HEK293 (cell line): ENCODE results near the gene TEX38.
A peak's percentile ranks its signal among the peaks of the same experiment; 100 is the strongest.

Experiments
- CTCF ChIA-PET: fragments of 350-600 bp; formaldehyde crosslinking; extraction: SDS; loops from one replicate; lab custom pipeline; 2021; ENCODE audit warnings: antibody characterized with exemption; lab: Yijun Ruan, JAX
- POLR2A ChIA-PET: fragments of 300-600 bp; formaldehyde crosslinking; extraction: SDS; loops from one replicate; lab custom pipeline; 2020; ENCODE audit warnings: antibody characterized with exemption, inconsistent platforms; lab: Yijun Ruan, JAX
- H3K27ac ChIP-seq: fragments of 200-500 bp; sonication (Bioruptor generic); 2 replicates; pipeline ENCODE4 v1.5.1; 2014; ENCODE audit warnings: low read depth, low read length, control low read depth, inconsistent platforms; ENCODE audit errors: extremely low read depth
- H3K36me3 ChIP-seq, 2 experiments: fragments of 200-500 bp in 1 of 2; sonication (Bioruptor generic) in 1 of 2; 1 replicate in 1 of 2; 2 replicates in 1 of 2; pipeline ENCODE4 v1.5.1; 2014 to 2017; ENCODE audit warnings: inconsistent platforms in 2 of 2, low read length in 2 of 2; ENCODE audit not compliant: control insufficient read depth in 2 of 2, insufficient read depth in 1 of 2
- H3K4me1 ChIP-seq: fragments of 200-500 bp; sonication (Bioruptor generic); 2 replicates; pipeline ENCODE4 v1.5.1; 2014; ENCODE audit warnings: mild to moderate bottlenecking, low read length, inconsistent platforms; ENCODE audit not compliant: control insufficient read depth, insufficient read depth
- H3K4me3 ChIP-seq: 2 replicates; pipeline ENCODE4 v1.5.1; 2011; ENCODE audit warnings: low read depth, mild to moderate bottlenecking, control low read depth, low read length, moderate library complexity
- H3K9me3 ChIP-seq: fragments of 200-500 bp; sonication (Bioruptor generic); 2 replicates; pipeline ENCODE4 v1.5.1; 2014; ENCODE audit warnings: low read depth, low read length, inconsistent platforms; ENCODE audit not compliant: control insufficient read depth, insufficient read depth
- FEZF1 ChIP-seq: fragments of 450-650 bp; formaldehyde crosslinking; IDR thresholded peaks from 2 replicates; pipeline ENCODE4 v1.5.1; 2016; ENCODE audit warnings: missing biosample characterization, missing genetic modification characterization
- OSR2 ChIP-seq: fragments of 450-650 bp; formaldehyde crosslinking; IDR thresholded peaks from 2 replicates; pipeline ENCODE4 v1.5.1; 2016; ENCODE audit warnings: missing biosample characterization, missing genetic modification characterization
- SCRT1 ChIP-seq: fragments of 450-650 bp; formaldehyde crosslinking; IDR thresholded peaks from 2 replicates; pipeline ENCODE4 v1.5.1; 2016; ENCODE audit warnings: missing biosample characterization, missing genetic modification characterization, borderline replicate concordance
- ZBTB1 ChIP-seq: fragments of 450-650 bp; formaldehyde crosslinking; IDR thresholded peaks from 2 replicates; pipeline ENCODE4 v1.5.1; 2016; ENCODE audit warnings: missing biosample characterization, missing genetic modification characterization
- ZBTB7A ChIP-seq: fragments of 450-650 bp; formaldehyde crosslinking; IDR thresholded peaks from 2 replicates; pipeline ENCODE4 v1.5.1; 2016; ENCODE audit warnings: low read depth, missing biosample characterization, missing genetic modification characterization
- ZNF10 ChIP-seq: fragments of 450-650 bp; formaldehyde crosslinking; IDR thresholded peaks from 2 replicates; pipeline ENCODE4 v1.5.1; 2017; ENCODE audit warnings: missing biosample characterization, missing genetic modification characterization
- ZNF138 ChIP-seq: fragments of 450-650 bp; formaldehyde crosslinking; IDR thresholded peaks from 2 replicates; pipeline ENCODE4 v1.5.1; 2016; ENCODE audit warnings: missing biosample characterization, missing genetic modification characterization, borderline replicate concordance
- ZNF211 ChIP-seq: fragments of 450-650 bp; formaldehyde crosslinking; IDR thresholded peaks from 2 replicates; pipeline ENCODE4 v1.5.1; 2016; ENCODE audit warnings: low read depth, missing biosample characterization, missing genetic modification characterization
- ZNF221 ChIP-seq: fragments of 450-650 bp; formaldehyde crosslinking; IDR thresholded peaks from 2 replicates; pipeline ENCODE4 v1.5.1; 2017; ENCODE audit warnings: missing biosample characterization, missing genetic modification characterization, borderline replicate concordance
- ZNF350 ChIP-seq: fragments of 450-650 bp; formaldehyde crosslinking; IDR thresholded peaks from 2 replicates; pipeline ENCODE4 v1.5.0; 2017; ENCODE audit warnings: missing biosample characterization, mild to moderate bottlenecking, missing genetic modification characterization
- ZNF621 ChIP-seq: fragments of 450-650 bp; formaldehyde crosslinking; IDR thresholded peaks from 2 replicates; pipeline ENCODE4 v1.5.1; 2017; ENCODE audit warnings: missing biosample characterization, missing genetic modification characterization
- ZNF629 ChIP-seq: fragments of 450-650 bp; formaldehyde crosslinking; IDR thresholded peaks from 2 replicates; pipeline ENCODE4 v1.5.1; 2017; ENCODE audit warnings: missing biosample characterization, missing genetic modification characterization
- ZNF639 ChIP-seq: fragments of 450-650 bp; formaldehyde crosslinking; IDR thresholded peaks from 2 replicates; pipeline ENCODE4 v1.5.1; 2016; ENCODE audit warnings: missing biosample characterization, missing genetic modification characterization
- ZNF837 ChIP-seq: fragments of 450-650 bp; formaldehyde crosslinking; IDR thresholded peaks from 2 replicates; pipeline ENCODE4 v1.5.1; 2016; ENCODE audit warnings: missing biosample characterization, missing genetic modification characterization
- ZSCAN16 ChIP-seq: fragments of 450-650 bp; formaldehyde crosslinking; IDR thresholded peaks from 2 replicates; pipeline ENCODE4 v1.5.1; 2016; ENCODE audit warnings: missing biosample characterization, missing genetic modification characterization
- ZSCAN30 ChIP-seq: fragments of 450-650 bp; IDR thresholded peaks from 2 replicates; pipeline ENCODE4 v1.5.1; 2018; ENCODE audit warnings: missing biosample characterization, mild to moderate bottlenecking, missing genetic modification characterization, moderate library complexity
- TF ChIP-seq, protein P1 (sequence below): fragments of 450-650 bp; formaldehyde crosslinking; IDR thresholded peaks from 2 replicates; pipeline ENCODE4 v1.5.1; 2017; ENCODE audit warnings: missing biosample characterization, missing genetic modification characterization
- TF ChIP-seq, protein P2 (sequence below): fragments of 450-650 bp; formaldehyde crosslinking; IDR thresholded peaks from 2 replicates; pipeline ENCODE4 v1.5.1; 2016; ENCODE audit warnings: missing biosample characterization, missing genetic modification characterization, borderline replicate concordance
- TF ChIP-seq, protein P3 (sequence below): fragments of 450-650 bp; formaldehyde crosslinking; IDR thresholded peaks from 2 replicates; pipeline ENCODE4; 2016; ENCODE audit warnings: missing biosample characterization, missing genetic modification characterization

TEX38 gene

GRCh38 chr1:46653405-46653958 is 18.2 kb upstream of the TEX38 start (continued):
- TF ChIP-seq, protein P1, sequence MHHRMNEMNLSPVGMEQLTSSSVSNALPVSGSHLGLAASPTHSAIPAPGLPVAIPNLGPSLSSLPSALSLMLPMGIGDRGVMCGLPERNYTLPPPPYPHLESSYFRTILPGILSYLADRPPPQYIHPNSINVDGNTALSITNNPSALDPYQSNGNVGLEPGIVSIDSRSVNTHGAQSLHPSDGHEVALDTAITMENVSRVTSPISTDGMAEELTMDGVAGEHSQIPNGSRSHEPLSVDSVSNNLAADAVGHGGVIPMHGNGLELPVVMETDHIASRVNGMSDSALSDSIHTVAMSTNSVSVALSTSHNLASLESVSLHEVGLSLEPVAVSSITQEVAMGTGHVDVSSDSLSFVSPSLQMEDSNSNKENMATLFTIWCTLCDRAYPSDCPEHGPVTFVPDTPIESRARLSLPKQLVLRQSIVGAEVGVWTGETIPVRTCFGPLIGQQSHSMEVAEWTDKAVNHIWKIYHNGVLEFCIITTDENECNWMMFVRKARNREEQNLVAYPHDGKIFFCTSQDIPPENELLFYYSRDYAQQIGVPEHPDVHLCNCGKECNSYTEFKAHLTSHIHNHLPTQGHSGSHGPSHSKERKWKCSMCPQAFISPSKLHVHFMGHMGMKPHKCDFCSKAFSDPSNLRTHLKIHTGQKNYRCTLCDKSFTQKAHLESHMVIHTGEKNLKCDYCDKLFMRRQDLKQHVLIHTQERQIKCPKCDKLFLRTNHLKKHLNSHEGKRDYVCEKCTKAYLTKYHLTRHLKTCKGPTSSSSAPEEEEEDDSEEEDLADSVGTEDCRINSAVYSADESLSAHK, result peak; percentile 69; the same call in 1 of the 2 replicates
- peak; percentile 89 for TF ChIP-seq FEZF1
- TF ChIP-seq ZNF10, result no peak
- TF ChIP-seq OSR2, result peak; percentile 63
- TF ChIP-seq ZBTB1, result no peak
- TF ChIP-seq ZSCAN30 (tag by site-specific recombination), result 0 out of 2 replicates have a peak, but pooled peaks have one; percentile 33
- no peak for TF ChIP-seq ZNF211 (tag by site-specific recombination)
- TF ChIP-seq ZNF629, result no peak
- TF ChIP-seq, all 188 proteins: peak for 9

GRCh38 chr1:46654012-46654411 is 17.6 kb upstream of the TEX38 start:
- Histone ChIP-seq H3K36me3 (peaks cover 30 to 87% of the 10 kb centered on the region in 2 experiments), H3K9me3 (no peaks in the 10 kb centered on the region), H3K4me1 (no peaks in the 10 kb centered on the region), H3K27ac (no peak overlapping the region), H3K4me3 (no peak overlapping the region)
- CTCF ChIA-PET, result interaction anchor here (0.6 kb wide), 2 partner anchors 31 to 211 kb away, joined by 3 to 10 read pairs; no protein-coding TSS in a partner anchor
- POLR2A ChIA-PET, result interaction anchor here (0.9 kb wide), 1 partner anchor 13 kb away, joined by 3 read pairs; the partner anchor contains the start of gene ATPAF1
- TF ChIP-seq ZNF350, result no peak
- TF ChIP-seq SCRT1, result no peak
- no peak for TF ChIP-seq ZNF138 (tag by site-specific recombination)
- TF ChIP-seq ZNF639 (tag by site-specific recombination), result no peak
- no peak for TF ChIP-seq ZNF621 (tag by site-specific recombination)
- TF ChIP-seq ZNF221 (tag by site-specific recombination), result no peak
- TF ChIP-seq ZBTB7A (tag by site-specific recombination), result no peak
- no peak for TF ChIP-seq ZNF837 (tag by site-specific recombination)
- TF ChIP-seq, protein P2, sequence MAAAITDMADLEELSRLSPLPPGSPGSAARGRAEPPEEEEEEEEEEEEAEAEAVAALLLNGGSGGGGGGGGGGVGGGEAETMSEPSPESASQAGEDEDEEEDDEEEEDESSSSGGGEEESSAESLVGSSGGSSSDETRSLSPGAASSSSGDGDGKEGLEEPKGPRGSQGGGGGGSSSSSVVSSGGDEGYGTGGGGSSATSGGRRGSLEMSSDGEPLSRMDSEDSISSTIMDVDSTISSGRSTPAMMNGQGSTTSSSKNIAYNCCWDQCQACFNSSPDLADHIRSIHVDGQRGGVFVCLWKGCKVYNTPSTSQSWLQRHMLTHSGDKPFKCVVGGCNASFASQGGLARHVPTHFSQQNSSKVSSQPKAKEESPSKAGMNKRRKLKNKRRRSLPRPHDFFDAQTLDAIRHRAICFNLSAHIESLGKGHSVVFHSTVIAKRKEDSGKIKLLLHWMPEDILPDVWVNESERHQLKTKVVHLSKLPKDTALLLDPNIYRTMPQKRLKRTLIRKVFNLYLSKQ (tag by site-specific recombination), result no peak
- TF ChIP-seq, protein P3, sequence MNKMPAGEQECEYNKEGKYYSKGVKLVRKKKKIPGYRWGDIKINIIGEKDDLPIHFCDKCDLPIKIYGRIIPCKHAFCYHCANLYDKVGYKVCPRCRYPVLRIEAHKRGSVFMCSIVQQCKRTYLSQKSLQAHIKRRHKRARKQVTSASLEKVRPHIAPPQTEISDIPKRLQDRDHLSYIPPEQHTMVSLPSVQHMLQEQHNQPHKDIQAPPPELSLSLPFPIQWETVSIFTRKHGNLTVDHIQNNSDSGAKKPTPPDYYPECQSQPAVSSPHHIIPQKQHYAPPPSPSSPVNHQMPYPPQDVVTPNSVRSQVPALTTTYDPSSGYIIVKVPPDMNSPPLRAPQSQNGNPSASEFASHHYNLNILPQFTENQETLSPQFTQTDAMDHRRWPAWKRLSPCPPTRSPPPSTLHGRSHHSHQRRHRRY, result no peak
- no peak for TF ChIP-seq ZSCAN16 (tag by site-specific recombination)
- TF ChIP-seq ZNF211 (tag by site-specific recombination), result no peak
- no peak for TF ChIP-seq FEZF1
